ENCODE results near the gene LPP.

LPP gene

DNA sequence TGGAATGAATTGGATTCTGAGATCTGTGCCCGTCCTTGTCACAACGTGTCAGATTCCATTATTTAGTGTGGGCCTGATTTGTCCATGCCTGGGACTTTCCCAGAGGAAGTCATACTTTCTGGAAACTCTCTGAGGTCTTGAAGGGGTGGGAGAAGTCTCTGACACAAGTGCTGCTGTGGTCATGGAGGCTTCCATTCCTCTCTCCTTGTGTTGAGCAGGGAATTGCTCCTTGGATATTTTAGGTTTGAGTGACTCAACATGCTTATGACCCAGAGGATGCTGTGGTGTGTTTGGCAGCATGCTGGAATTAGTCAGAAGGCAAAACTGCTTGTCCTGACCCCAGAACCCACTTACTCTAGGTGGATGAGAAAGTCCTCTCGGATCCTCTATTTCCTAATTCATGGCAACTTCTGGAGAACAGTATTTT is 132.1 kb downstream of the LPP start:
- Histone ChIP-seq H3K4me3 (replicated peaks; ENCODE audit: insufficient read depth, low read length) (no peak overlapping the region), H3K27me3 (ENCODE audit: insufficient read depth, poor library complexity, severe bottlenecking) (no peaks in the 10 kb centered on the region), H3K27ac (replicated peaks) (no peak overlapping the region)
- TF ChIP-seq, protein P1, sequence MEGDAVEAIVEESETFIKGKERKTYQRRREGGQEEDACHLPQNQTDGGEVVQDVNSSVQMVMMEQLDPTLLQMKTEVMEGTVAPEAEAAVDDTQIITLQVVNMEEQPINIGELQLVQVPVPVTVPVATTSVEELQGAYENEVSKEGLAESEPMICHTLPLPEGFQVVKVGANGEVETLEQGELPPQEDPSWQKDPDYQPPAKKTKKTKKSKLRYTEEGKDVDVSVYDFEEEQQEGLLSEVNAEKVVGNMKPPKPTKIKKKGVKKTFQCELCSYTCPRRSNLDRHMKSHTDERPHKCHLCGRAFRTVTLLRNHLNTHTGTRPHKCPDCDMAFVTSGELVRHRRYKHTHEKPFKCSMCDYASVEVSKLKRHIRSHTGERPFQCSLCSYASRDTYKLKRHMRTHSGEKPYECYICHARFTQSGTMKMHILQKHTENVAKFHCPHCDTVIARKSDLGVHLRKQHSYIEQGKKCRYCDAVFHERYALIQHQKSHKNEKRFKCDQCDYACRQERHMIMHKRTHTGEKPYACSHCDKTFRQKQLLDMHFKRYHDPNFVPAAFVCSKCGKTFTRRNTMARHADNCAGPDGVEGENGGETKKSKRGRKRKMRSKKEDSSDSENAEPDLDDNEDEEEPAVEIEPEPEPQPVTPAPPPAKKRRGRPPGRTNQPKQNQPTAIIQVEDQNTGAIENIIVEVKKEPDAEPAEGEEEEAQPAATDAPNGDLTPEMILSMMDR (IDR thresholded peaks at IDR 0.05; ENCODE audit: insufficient read depth, low read length) = no peak
- no peak for TF ChIP-seq POLR2AphosphoS5 (IDR thresholded peaks at IDR 0.05; ENCODE audit: low read depth)
- TF ChIP-seq SPI1 (IDR thresholded peaks at IDR 0.05; ENCODE audit: borderline replicate concordance, low read depth) = no peak
- TF ChIP-seq, protein P2, sequence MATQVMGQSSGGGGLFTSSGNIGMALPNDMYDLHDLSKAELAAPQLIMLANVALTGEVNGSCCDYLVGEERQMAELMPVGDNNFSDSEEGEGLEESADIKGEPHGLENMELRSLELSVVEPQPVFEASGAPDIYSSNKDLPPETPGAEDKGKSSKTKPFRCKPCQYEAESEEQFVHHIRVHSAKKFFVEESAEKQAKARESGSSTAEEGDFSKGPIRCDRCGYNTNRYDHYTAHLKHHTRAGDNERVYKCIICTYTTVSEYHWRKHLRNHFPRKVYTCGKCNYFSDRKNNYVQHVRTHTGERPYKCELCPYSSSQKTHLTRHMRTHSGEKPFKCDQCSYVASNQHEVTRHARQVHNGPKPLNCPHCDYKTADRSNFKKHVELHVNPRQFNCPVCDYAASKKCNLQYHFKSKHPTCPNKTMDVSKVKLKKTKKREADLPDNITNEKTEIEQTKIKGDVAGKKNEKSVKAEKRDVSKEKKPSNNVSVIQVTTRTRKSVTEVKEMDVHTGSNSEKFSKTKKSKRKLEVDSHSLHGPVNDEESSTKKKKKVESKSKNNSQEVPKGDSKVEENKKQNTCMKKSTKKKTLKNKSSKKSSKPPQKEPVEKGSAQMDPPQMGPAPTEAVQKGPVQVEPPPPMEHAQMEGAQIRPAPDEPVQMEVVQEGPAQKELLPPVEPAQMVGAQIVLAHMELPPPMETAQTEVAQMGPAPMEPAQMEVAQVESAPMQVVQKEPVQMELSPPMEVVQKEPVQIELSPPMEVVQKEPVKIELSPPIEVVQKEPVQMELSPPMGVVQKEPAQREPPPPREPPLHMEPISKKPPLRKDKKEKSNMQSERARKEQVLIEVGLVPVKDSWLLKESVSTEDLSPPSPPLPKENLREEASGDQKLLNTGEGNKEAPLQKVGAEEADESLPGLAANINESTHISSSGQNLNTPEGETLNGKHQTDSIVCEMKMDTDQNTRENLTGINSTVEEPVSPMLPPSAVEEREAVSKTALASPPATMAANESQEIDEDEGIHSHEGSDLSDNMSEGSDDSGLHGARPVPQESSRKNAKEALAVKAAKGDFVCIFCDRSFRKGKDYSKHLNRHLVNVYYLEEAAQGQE (IDR thresholded peaks at IDR 0.05; ENCODE audit: insufficient replicate concordance, low read depth) = no peak
- TF ChIP-seq GABPA (IDR thresholded peaks at IDR 0.05; ENCODE audit: low read depth) = no peak
- DNase-seq (ENCODE audit: low read depth in 1 of 2, low spot score in 1 of 2) = no peak

- TF ChIP-seq, protein P2 (IDR thresholded peaks at IDR 0.05; ENCODE audit: insufficient replicate concordance, low read depth) = no peak
- no peak for TF ChIP-seq GABPA (IDR thresholded peaks at IDR 0.05; ENCODE audit: low read depth)
- TF ChIP-seq SPI1 (IDR thresholded peaks at IDR 0.05; ENCODE audit: borderline replicate concordance, low read depth) = no peak
- no peak for TF ChIP-seq POLR2AphosphoS5 (IDR thresholded peaks at IDR 0.05; ENCODE audit: low read depth)
- TF ChIP-seq, protein P1 (IDR thresholded peaks at IDR 0.05; ENCODE audit: insufficient read depth, low read length) = no peak
- Histone ChIP-seq H3K27me3 (ENCODE audit: insufficient read depth, poor library complexity, severe bottlenecking) (no peaks in the 10 kb centered on the region), H3K27ac (replicated peaks) (no peak overlapping the region), H3K4me3 (replicated peaks; ENCODE audit: insufficient read depth, low read length) (no peak overlapping the region)
- no peak for DNase-seq (ENCODE audit: low read depth in 1 of 2, low spot score in 1 of 2)
Observed at GRCh38 chr3:188287339-188287738, 133.4 kb downstream of the LPP start.

DNA sequence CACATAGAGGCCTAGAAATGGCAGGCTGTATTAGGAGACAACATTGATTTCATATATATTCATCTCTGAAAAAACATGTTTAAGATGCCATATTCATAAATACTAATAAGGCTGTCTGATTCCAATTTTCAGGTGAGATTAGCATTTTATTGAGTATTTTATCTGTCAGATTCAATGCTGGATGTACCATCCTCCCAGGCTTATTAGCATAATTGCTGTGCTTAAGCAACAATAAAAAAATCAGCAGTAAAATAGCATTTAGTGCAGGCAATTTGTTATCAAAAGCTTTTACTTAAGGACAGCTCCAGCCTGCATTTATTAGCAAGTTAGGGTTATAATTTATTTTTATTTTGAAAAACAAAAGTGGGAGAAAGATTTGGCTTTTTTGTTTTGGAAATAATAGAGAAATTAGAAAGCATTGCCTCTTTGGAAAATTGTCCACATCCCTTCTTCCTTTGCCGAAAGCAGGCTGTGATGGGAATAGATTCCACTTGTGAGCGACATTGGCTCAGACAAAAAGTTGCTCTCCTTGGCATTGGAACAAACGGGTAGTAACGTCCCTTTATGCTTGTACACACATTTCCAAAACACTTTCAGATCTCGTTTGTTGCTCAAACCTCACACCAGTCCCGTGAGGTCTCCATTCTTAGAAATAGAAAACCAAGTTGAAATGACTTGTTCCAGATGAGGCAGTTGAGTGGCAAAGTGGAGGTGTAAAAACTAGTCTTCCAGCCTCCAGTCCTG is 134.0 kb downstream of the LPP start:
- Histone ChIP-seq H3K27me3 (ENCODE audit: insufficient read depth, poor library complexity, severe bottlenecking) (no peaks in the 10 kb centered on the region), H3K4me3 (replicated peaks; ENCODE audit: insufficient read depth, low read length) (no peak overlapping the region), H3K27ac (replicated peaks) (no peak overlapping the region)
- DNase-seq (ENCODE audit: low read depth in 1 of 2, low spot score in 1 of 2) = no peak
- TF ChIP-seq SPI1 (IDR thresholded peaks at IDR 0.05; ENCODE audit: borderline replicate concordance, low read depth) (no peak), POLR2AphosphoS5 (IDR thresholded peaks at IDR 0.05; ENCODE audit: low read depth) (no peak), GABPA (IDR thresholded peaks at IDR 0.05; ENCODE audit: low read depth) (no peak)
- TF ChIP-seq, protein P1 (IDR thresholded peaks at IDR 0.05; ENCODE audit: insufficient read depth, low read length) = no peak
- TF ChIP-seq, protein P2 (IDR thresholded peaks at IDR 0.05; ENCODE audit: insufficient replicate concordance, low read depth) = no peak
